ENCODE results near the gene MYOF.
"Not testable (repeated sequence)": the region's sequence is repeated elsewhere in the genome, so short reads cannot be mapped to it uniquely, and the experiment has no call there.

Gene MYOF

DNA sequence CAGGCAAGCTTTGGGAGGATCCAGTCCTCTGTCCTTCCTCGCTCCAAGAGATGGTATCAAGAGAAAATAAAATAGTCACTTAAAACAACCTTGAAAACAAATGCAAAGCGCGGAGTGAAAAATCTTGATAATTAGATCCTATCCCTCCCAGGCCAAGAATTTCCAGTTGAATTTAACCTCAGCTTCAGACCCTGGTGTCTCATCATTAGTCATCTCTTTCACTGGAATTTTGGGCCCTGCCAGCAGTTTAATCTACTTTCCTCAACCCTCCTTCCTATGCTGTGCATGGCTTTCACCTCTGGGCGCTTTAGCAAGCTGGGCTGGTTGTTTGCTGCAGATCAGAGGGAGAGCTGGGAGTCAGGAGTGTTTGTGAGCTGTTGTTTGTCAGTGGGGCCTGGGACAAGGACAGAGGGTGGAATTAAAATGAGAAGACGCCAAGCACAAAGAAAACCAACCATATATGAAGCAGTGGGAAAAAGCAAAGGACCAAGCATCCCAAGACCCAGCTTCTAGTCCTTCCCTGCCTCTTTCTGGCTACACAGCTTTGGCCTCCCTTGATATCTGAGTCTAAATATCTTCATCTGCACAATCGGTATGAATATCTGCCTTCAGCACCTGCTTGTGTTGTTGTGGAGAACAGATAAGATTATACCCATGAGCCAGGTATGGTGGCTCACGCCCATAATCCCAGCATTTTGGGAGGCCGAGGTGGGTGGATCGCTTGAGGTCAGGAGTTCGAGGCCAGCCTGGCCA lies 13.5 kb downstream of the MYOF start:
- peak overlapping the region; percentile 90 for H2BK5ac ChIP-seq (ENCODE audit: low read depth, low read length, poor library complexity)
- peak; percentile 86 to 92 for DNase-seq
- H3K9ac ChIP-seq (ENCODE audit: low read length), result no peak overlapping the region
- H2BK12ac ChIP-seq (ENCODE audit: low read length), result peak overlapping the region; percentile 18
- no CpG with 5 or more reads among the region's 10 CpGs for WGBS (ENCODE audit: extremely low coverage, insufficient coverage, insufficient read length)
- peaks cover 43% of the 10 kb centered on the region for H3K79me1 ChIP-seq (ENCODE audit: low read length)
- peak overlapping the region; percentile 5 for H3K18ac ChIP-seq (ENCODE audit: low read length)
- H3K36me3 ChIP-seq (ENCODE audit: control insufficient read depth in 1 of 2, insufficient read depth in 2 of 2, low read length in 2 of 2), result peaks cover 0 to 2% of the 10 kb centered on the region in 2 experiments
- H3K4me3 ChIP-seq (ENCODE audit: low read depth, low read length), result no peak overlapping the region
- peak overlapping the region; percentile 46 for H3K14ac ChIP-seq (ENCODE audit: low read length)
- peaks cover 2% of the 10 kb centered on the region for H3K9me3 ChIP-seq (ENCODE audit: insufficient read depth, low read depth, low read length)
- no peaks in the 10 kb centered on the region for H3K27me3 ChIP-seq (ENCODE audit: insufficient read depth, low read length)
- peak overlapping the region; percentile 93 for H3K27ac ChIP-seq (ENCODE audit: low read depth, low read length)
- H2AFZ ChIP-seq (ENCODE audit: insufficient read depth, low read length, poor library complexity), result no peak overlapping the region
- H4K8ac ChIP-seq (ENCODE audit: low read depth, low read length), result peak overlapping the region; percentile 13
- H3K4me2 ChIP-seq (ENCODE audit: low read length), result peak overlapping the region; percentile 1
- H2BK120ac ChIP-seq (ENCODE audit: insufficient read depth, low read length, poor library complexity), result peak overlapping the region; percentile 64
- H4K12ac ChIP-seq (ENCODE audit: low read depth, low read length), result no peak overlapping the region
- H2AK5ac ChIP-seq (ENCODE audit: low read length), result peak overlapping the region; percentile 26
- no peak overlapping the region for H3K4ac ChIP-seq (ENCODE audit: low read depth, low read length)
- H3K4me1 ChIP-seq (ENCODE audit: control insufficient read depth in 1 of 2, insufficient read depth in 2 of 2, low read length in 2 of 2), result peaks cover 41 to 44% of the 10 kb centered on the region in 2 experiments
- peak overlapping the region; percentile 72 for H4K91ac ChIP-seq (ENCODE audit: low read depth, low read length)
- peaks cover 8% of the 10 kb centered on the region for H3K79me2 ChIP-seq (ENCODE audit: control insufficient read depth, insufficient read depth, low read length, poor library complexity)
- no peak overlapping the region for H3K23ac ChIP-seq (ENCODE audit: low read length)

DNA sequence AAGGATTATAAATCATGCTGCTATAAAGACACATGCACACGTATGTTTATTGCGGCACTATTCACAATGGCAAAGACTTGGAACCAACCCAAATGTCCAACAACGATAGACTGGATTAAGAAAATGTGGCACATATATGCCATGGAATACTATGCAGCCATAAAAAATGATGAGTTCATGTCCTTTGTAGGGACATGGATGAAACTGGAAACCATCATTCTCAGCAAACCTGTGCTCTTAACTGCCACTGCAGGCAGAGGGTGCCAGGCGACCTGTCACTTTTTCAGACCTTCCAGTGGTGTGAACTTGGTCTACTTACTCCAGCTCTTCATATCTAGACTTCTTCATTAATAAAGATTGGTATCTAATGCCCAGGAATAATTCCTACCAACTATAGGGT lies 14.5 kb downstream of the MYOF start:
- H2BK12ac ChIP-seq (ENCODE audit: low read length); H4K12ac ChIP-seq (ENCODE audit: low read depth, low read length); H3K4me3 ChIP-seq (ENCODE audit: low read depth, low read length); H4K8ac ChIP-seq (ENCODE audit: low read depth, low read length); H3K14ac ChIP-seq (ENCODE audit: low read length); H3K36me3 ChIP-seq (ENCODE audit: control insufficient read depth in 1 of 2, insufficient read depth in 2 of 2, low read length in 2 of 2); DNase-seq; H3K4me2 ChIP-seq (ENCODE audit: low read length); H4K91ac ChIP-seq (ENCODE audit: low read depth, low read length); H2BK120ac ChIP-seq (ENCODE audit: insufficient read depth, low read length, poor library complexity); H3K27ac ChIP-seq (ENCODE audit: low read depth, low read length); H3K9me3 ChIP-seq (ENCODE audit: insufficient read depth, low read depth, low read length); H2AK5ac ChIP-seq (ENCODE audit: low read length); H2BK5ac ChIP-seq (ENCODE audit: low read depth, low read length, poor library complexity); H3K18ac ChIP-seq (ENCODE audit: low read length); H3K4ac ChIP-seq (ENCODE audit: low read depth, low read length); H3K27me3 ChIP-seq (ENCODE audit: insufficient read depth, low read length); H3K79me2 ChIP-seq (ENCODE audit: control insufficient read depth, insufficient read depth, low read length, poor library complexity); H3K23ac ChIP-seq (ENCODE audit: low read length); H3K9ac ChIP-seq (ENCODE audit: low read length); H2AFZ ChIP-seq (ENCODE audit: insufficient read depth, low read length, poor library complexity): not testable (repeated sequence)
- H3K4me1 ChIP-seq (ENCODE audit: control insufficient read depth in 1 of 2, insufficient read depth in 2 of 2, low read length in 2 of 2), result peaks cover 47 to 48% of the 10 kb centered on the region in 2 experiments
- no CpG with 5 or more reads among the region's 4 CpGs for WGBS (ENCODE audit: extremely low coverage, insufficient coverage, insufficient read length)
- H3K79me1 ChIP-seq (ENCODE audit: low read length), result peaks cover 48% of the 10 kb centered on the region

DNA sequence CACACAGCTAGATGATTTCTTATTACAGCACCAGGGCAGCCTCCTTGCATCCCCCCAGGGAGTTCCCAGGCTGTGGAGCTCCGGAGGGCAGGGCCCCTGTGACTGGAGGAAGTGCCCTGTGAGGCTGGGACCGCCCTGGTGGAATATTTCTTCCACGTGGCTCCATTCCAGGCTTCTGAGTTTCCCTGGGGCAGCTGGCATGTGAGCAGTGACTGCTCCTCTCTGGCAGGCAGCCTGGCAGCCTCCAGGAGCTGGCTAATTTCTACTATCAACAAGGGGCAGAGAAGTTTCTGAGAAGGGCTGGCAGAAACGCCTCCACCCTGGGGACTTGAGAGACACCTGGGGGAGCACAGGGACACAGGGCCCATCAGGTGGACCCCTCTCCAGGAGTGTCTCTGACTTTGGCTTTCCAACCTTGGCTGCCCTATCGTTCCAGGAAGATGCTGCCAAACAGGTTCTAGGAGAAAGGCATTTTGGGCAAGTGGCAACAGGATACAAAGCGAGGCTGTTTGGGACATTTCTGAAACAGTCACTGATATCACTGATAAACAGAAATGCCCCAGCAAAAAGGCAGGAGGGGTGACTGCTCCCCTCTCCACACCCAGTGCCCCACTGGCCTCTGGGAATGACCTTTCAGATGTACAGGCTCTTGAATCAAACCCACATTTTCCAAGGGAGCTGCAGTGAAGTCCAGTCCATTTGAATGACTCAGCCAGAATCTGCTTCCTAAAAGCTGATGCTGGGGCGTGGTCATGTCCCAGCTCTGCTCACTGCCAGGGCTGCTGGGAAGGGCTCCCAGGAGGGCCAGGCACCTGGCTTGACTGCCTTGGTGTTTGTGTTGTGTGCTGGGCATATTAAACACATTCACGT lies 16.1 kb downstream of the MYOF start:
- Histone ChIP-seq H4K91ac (ENCODE audit: low read depth, low read length) (peak overlapping the region; percentile 28), H3K4me2 (ENCODE audit: low read length) (peak overlapping the region; percentile 32), H3K18ac (ENCODE audit: low read length) (peak overlapping the region; percentile 66), H3K27me3 (ENCODE audit: insufficient read depth, low read length) (no peaks in the 10 kb centered on the region), H4K12ac (ENCODE audit: low read depth, low read length) (peak overlapping the region; percentile 48), H2BK5ac (ENCODE audit: low read depth, low read length, poor library complexity) (peak overlapping the region; percentile 15), H3K23ac (ENCODE audit: low read length) (no peak overlapping the region), H2BK12ac (ENCODE audit: low read length) (peak overlapping the region; percentile 26), H3K36me3 (ENCODE audit: control insufficient read depth in 1 of 2, insufficient read depth in 2 of 2, low read length in 2 of 2) (peaks cover 0 to 2% of the 10 kb centered on the region in 2 experiments), H3K14ac (ENCODE audit: low read length) (peak overlapping the region; percentile 68), H2BK120ac (ENCODE audit: insufficient read depth, low read length, poor library complexity) (peak overlapping the region; percentile 85), H2AFZ (ENCODE audit: insufficient read depth, low read length, poor library complexity) (peak overlapping the region; percentile 51), H3K4ac (ENCODE audit: low read depth, low read length) (peak overlapping the region; percentile 60), H3K4me1 (ENCODE audit: control insufficient read depth in 1 of 2, insufficient read depth in 2 of 2, low read length in 2 of 2) (peaks cover 47 to 51% of the 10 kb centered on the region in 2 experiments), H3K79me2 (ENCODE audit: control insufficient read depth, insufficient read depth, low read length, poor library complexity) (peaks cover 11% of the 10 kb centered on the region), H3K9me3 (ENCODE audit: insufficient read depth, low read depth, low read length) (peaks cover 2% of the 10 kb centered on the region), H3K27ac (ENCODE audit: low read depth, low read length) (peak overlapping the region; percentile 93), H3K4me3 (ENCODE audit: low read depth, low read length) (no peak overlapping the region), H2AK5ac (ENCODE audit: low read length) (peak overlapping the region; percentile 84), H3K9ac (ENCODE audit: low read length) (no peak overlapping the region), H3K79me1 (ENCODE audit: low read length) (peaks cover 48% of the 10 kb centered on the region), H4K8ac (ENCODE audit: low read depth, low read length) (peak overlapping the region; percentile 45)
- peak; percentile 98 to 99 for DNase-seq
- no CpG with 5 or more reads among the region's 8 CpGs for WGBS (ENCODE audit: extremely low coverage, insufficient coverage, insufficient read length)

DNA sequence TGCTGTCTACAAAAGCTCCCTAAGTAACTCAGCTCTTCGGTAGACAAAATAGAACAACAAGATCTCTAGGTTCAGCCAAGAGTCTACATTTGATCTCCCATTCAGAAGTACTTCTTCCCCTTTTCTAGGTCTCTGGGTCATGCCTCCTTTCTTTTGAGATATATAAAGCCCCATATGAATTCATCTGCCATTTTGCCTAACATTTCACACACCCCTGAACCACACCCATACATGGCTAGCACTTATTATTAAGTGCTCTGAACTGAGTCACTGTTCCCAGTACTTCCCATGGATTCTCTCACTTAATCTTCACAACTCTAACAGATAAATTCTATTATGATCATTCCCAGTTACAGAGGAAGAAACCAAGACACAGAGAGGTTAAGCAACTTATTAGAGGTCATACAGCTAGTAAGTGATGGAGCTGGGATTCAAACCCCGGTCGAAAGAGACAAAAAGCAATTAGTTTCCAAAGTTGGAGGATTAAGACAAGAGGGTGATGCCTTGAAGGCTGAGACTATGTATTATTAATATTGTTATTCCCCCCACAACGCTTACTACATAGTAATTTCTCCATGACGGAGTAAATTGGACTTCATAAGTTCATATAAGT lies 17.3 kb downstream of the MYOF start:
- H3K79me2 ChIP-seq (ENCODE audit: control insufficient read depth, insufficient read depth, low read length, poor library complexity), result peaks cover 9% of the 10 kb centered on the region
- no peaks in the 10 kb centered on the region for H3K27me3 ChIP-seq (ENCODE audit: insufficient read depth, low read length)
- no peak overlapping the region for H2AFZ ChIP-seq (ENCODE audit: insufficient read depth, low read length, poor library complexity)
- H3K4ac ChIP-seq (ENCODE audit: low read depth, low read length), result no peak overlapping the region
- H3K4me3 ChIP-seq (ENCODE audit: low read depth, low read length), result no peak overlapping the region
- H3K9me3 ChIP-seq (ENCODE audit: insufficient read depth, low read depth, low read length), result no peaks in the 10 kb centered on the region
- H3K23ac ChIP-seq (ENCODE audit: low read length), result no peak overlapping the region
- no CpG with 5 or more reads among the region's 5 CpGs for WGBS (ENCODE audit: extremely low coverage, insufficient coverage, insufficient read length)
- H3K14ac ChIP-seq (ENCODE audit: low read length), result no peak overlapping the region
- no peak overlapping the region for H2BK12ac ChIP-seq (ENCODE audit: low read length)
- no peak overlapping the region for H4K91ac ChIP-seq (ENCODE audit: low read depth, low read length)
- no peak overlapping the region for H2BK5ac ChIP-seq (ENCODE audit: low read depth, low read length, poor library complexity)
- H3K9ac ChIP-seq (ENCODE audit: low read length), result no peak overlapping the region
- DNase-seq, result peak in 1 of 2 donors; percentile 38
- no peak overlapping the region for H2AK5ac ChIP-seq (ENCODE audit: low read length)
- H3K18ac ChIP-seq (ENCODE audit: low read length), result no peak overlapping the region
- no peak overlapping the region for H2BK120ac ChIP-seq (ENCODE audit: insufficient read depth, low read length, poor library complexity)
- no peak overlapping the region for H3K4me2 ChIP-seq (ENCODE audit: low read length)
- peaks cover 50 to 55% of the 10 kb centered on the region in 2 experiments for H3K4me1 ChIP-seq (ENCODE audit: control insufficient read depth in 1 of 2, insufficient read depth in 2 of 2, low read length in 2 of 2)
- peaks cover 2 to 3% of the 10 kb centered on the region in 2 experiments for H3K36me3 ChIP-seq (ENCODE audit: control insufficient read depth in 1 of 2, insufficient read depth in 2 of 2, low read length in 2 of 2)
- peak overlapping the region; percentile 77 for H3K27ac ChIP-seq (ENCODE audit: low read depth, low read length)
- H4K12ac ChIP-seq (ENCODE audit: low read depth, low read length), result no peak overlapping the region
- no peak overlapping the region for H4K8ac ChIP-seq (ENCODE audit: low read depth, low read length)
- peaks cover 51% of the 10 kb centered on the region for H3K79me1 ChIP-seq (ENCODE audit: low read length)

All from trophoblast cell (in vitro differentiated cells and primary cell).